Osteocyte (in vitro differentiated cells): ENCODE measurements around the gene JSRP1. TPM values are rescaled to one million over a fixed set of nuclear protein-coding genes. Genes with fewer than 3 reads are reported as not detected.

ENCODE experiments used
- DNase-seq: peaks from one replicate; pipeline ENCODE4 v3.0.0; 2021; ENCODE audit warnings: mixed read lengths; ENCODE audit not compliant: unreplicated experiment; ENCODE audit errors: extremely low spot score
- H3K27ac Mint-ChIP-seq: one replicate; pipeline ENCODE4 v1.8.0; 2021; ENCODE audit warnings: mild to moderate bottlenecking, mixed read lengths; ENCODE audit not compliant: unreplicated experiment
- H3K27me3 Mint-ChIP-seq: one replicate; pipeline ENCODE4 v1.8.0; 2021; ENCODE audit warnings: mixed read lengths; ENCODE audit not compliant: unreplicated experiment
- H3K36me3 Mint-ChIP-seq: one replicate; pipeline ENCODE4 v1.8.0; 2021; ENCODE audit warnings: mixed read lengths; ENCODE audit not compliant: unreplicated experiment
- H3K4me1 Mint-ChIP-seq: one replicate; pipeline ENCODE4 v1.8.0; 2021; ENCODE audit warnings: mixed read lengths; ENCODE audit not compliant: unreplicated experiment
- H3K4me3 Mint-ChIP-seq: one replicate; pipeline ENCODE4 v1.8.0; 2021; ENCODE audit warnings: mild to moderate bottlenecking, moderate library complexity, mixed read lengths; ENCODE audit not compliant: unreplicated experiment
- H3K9me3 Mint-ChIP-seq: one replicate; pipeline ENCODE4 v1.8.0; 2021; ENCODE audit warnings: mixed read lengths; ENCODE audit not compliant: unreplicated experiment
- total RNA-seq: library from RNA; stranded (reverse); gene quantifications from 2 replicates; pipeline ENCODE4 v1.2.1, GENCODE V29; 2021
- TF ChIP-seq, protein P1 (sequence below): fragments of 200-600 bp; sonication (generic); IDR thresholded peaks from 2 replicates; pipeline ENCODE4 v1.5.0; 2021; ENCODE audit warnings: antibody characterized with exemption, mild to moderate bottlenecking, moderate library complexity

Gene JSRP1
- total RNA-seq, 1 donor from 2014 or later: not detected

DNA sequence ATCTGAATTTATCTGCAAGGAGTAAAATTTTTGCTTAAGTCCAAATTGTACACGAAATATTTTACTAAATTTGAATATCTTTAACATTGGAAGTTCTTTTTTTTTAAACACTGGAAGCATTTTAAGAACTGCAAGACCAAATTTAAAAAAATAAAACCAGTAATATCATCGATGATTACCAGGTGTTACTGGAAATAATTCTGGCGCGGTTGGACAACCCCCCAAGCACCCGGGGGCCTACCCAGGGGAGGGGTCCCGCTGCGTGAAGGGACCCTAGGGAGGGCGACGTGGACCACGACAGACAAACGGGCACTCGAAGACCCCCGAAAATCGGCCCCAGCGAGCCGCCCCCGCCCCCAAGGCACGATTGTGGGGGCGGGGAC, 12.6 kb upstream of the JSRP1 start:
- H3K4me1 Mint-ChIP-seq: peaks cover 36% of the 10 kb centered on the region
- TF ChIP-seq, protein P1, sequence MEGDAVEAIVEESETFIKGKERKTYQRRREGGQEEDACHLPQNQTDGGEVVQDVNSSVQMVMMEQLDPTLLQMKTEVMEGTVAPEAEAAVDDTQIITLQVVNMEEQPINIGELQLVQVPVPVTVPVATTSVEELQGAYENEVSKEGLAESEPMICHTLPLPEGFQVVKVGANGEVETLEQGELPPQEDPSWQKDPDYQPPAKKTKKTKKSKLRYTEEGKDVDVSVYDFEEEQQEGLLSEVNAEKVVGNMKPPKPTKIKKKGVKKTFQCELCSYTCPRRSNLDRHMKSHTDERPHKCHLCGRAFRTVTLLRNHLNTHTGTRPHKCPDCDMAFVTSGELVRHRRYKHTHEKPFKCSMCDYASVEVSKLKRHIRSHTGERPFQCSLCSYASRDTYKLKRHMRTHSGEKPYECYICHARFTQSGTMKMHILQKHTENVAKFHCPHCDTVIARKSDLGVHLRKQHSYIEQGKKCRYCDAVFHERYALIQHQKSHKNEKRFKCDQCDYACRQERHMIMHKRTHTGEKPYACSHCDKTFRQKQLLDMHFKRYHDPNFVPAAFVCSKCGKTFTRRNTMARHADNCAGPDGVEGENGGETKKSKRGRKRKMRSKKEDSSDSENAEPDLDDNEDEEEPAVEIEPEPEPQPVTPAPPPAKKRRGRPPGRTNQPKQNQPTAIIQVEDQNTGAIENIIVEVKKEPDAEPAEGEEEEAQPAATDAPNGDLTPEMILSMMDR: no peak
- H3K4me3 Mint-ChIP-seq: peak overlapping the region; percentile 88
- peaks cover 10% of the 10 kb centered on the region for H3K36me3 Mint-ChIP-seq
- DNase-seq: no peak
- H3K27me3 Mint-ChIP-seq: no peaks in the 10 kb centered on the region
- H3K9me3 Mint-ChIP-seq: no peaks in the 10 kb centered on the region
- H3K27ac Mint-ChIP-seq: peak overlapping the region; percentile 52

GRCh38 chr19:2268480-2268830, 12.2 kb upstream of the JSRP1 start:
- H3K4me3 Mint-ChIP-seq: peak overlapping the region; percentile 88
- no peak for DNase-seq
- peak overlapping the region; percentile 52 for H3K27ac Mint-ChIP-seq
- no peaks in the 10 kb centered on the region for H3K9me3 Mint-ChIP-seq
- H3K27me3 Mint-ChIP-seq: no peaks in the 10 kb centered on the region
- H3K4me1 Mint-ChIP-seq: peaks cover 32% of the 10 kb centered on the region
- TF ChIP-seq, protein P1: no peak
- H3K36me3 Mint-ChIP-seq: peaks cover 8% of the 10 kb centered on the region

DNA sequence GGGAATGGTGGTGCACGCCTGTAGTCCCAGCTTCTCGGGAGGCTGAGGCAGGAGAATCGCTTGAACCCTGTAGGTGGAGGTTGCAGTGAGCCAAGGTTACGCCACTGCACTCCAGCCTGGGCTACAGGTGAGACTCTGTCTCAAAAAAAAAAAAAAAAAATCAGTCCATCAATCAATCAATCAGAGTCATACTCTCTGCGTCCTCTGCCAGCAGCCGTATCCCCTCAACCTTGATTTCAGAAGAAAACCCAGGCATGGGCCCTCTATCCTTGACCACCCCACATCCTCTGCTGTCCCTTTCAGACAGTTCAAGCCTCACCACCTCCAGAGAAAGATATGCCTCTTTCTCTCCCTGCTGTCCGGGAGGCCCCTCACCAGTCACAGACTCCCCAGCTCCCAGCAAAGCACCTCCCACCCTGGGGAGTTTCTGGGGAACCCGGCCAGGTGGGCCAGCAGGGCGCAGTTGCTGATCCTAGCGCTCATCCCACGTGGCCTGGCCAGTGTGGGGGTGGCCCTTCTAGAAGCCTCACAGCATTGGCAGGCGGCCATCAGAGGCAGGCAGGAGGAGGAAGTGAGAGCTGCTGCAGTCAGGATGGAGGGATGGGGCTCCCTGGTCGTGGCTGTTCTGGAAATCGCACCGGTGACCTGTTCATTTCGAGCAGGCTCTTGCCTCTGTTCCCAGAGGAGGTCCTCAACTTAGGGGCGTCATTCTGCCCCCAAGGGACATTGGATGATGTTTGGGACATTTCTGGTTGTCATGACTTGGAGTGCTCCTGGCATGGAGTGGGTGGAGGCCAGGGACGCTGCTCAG, 10.2 kb upstream of the JSRP1 start:
- no peak overlapping the region for H3K4me3 Mint-ChIP-seq
- H3K27ac Mint-ChIP-seq: peak overlapping the region; percentile 50
- H3K36me3 Mint-ChIP-seq: peaks cover under 1% of the 10 kb centered on the region
- H3K27me3 Mint-ChIP-seq: no peaks in the 10 kb centered on the region
- no peak for DNase-seq
- no peaks in the 10 kb centered on the region for H3K9me3 Mint-ChIP-seq
- peaks cover 15% of the 10 kb centered on the region for H3K4me1 Mint-ChIP-seq
- TF ChIP-seq, protein P1: no peak

- no peaks in the 10 kb centered on the region for H3K9me3 Mint-ChIP-seq
Observed at GRCh38 chr19:2261438-2262172, 5.4 kb upstream of the JSRP1 start.

More at GRCh38 chr19:2261438-2262172, 5.4 kb upstream of the JSRP1 start:
- no peak for DNase-seq
- Mint-ChIP-seq H3K4me3 (no peak overlapping the region), H3K27me3 (no peaks in the 10 kb centered on the region), H3K4me1 (peaks cover 11% of the 10 kb centered on the region), H3K36me3 (no peaks in the 10 kb centered on the region), H3K27ac (no peak overlapping the region)
- TF ChIP-seq, protein P1: peak; percentile 62
